A172 (cell line): Measurements from ENCODE around the gene ZMYND12. TPM values are rescaled to one million over a fixed set of nuclear protein-coding genes. Genes with fewer than 3 reads are reported as not detected.

ENCODE experiments used
- DNase-seq: peaks from one replicate; pipeline ENCODE4 v3.0.0-alpha.2; 2015; ENCODE audit warnings: low spot score
- total RNA-seq: library from RNA; depleted of rRNA; stranded (reverse); fragments of >200 nt; shearing (Covaris generic); gene quantifications from 2 replicates; pipeline ENCODE4 v1.2.3, GENCODE V29; 2014

Gene ZMYND12
- total RNA-seq, 1 experiment from 2014 or later = not detected

- DNase-seq = no peak
Observed at GRCh38 chr1:42442662-42443061, 13.2 kb downstream of the ZMYND12 start.

GRCh38 chr1:42439940-42440339 is 15.9 kb downstream of the ZMYND12 start:
- peak; percentile 25 for DNase-seq

GRCh38 chr1:42434340-42434739 is 21.5 kb downstream of the ZMYND12 start:
- no peak for DNase-seq

- no peak for DNase-seq
Observed at GRCh38 chr1:42433369-42433768, 22.5 kb downstream of the ZMYND12 start.

- no peak for DNase-seq
Observed at GRCh38 chr1:42432714-42433113, 23.1 kb downstream of the ZMYND12 start.

GRCh38 chr1:42431514-42431913 is 24.3 kb downstream of the ZMYND12 start:
- no peak for DNase-seq

GRCh38 chr1:42430286-42431135 is 25.3 kb downstream of the ZMYND12 start:
- DNase-seq = no peak

- DNase-seq = no peak
Observed at GRCh38 chr1:42429603-42430002, 26.2 kb downstream of the ZMYND12 start.

- no peak for DNase-seq
Observed at GRCh38 chr1:42427240-42427639, 28.6 kb downstream of the ZMYND12 start.

GRCh38 chr1:42424201-42424600 is 31.6 kb downstream of the ZMYND12 start:
- no peak for DNase-seq

- no peak for DNase-seq
Observed at GRCh38 chr1:42423681-42424080, 32.1 kb downstream of the ZMYND12 start.

GRCh38 chr1:42422737-42423136 is 33.1 kb downstream of the ZMYND12 start:
- DNase-seq = no peak

- peak; percentile 70 for DNase-seq
Observed at GRCh38 chr1:42420911-42421585, 34.8 kb downstream of the ZMYND12 start.

- DNase-seq = no peak
Observed at GRCh38 chr1:42420121-42420520, 35.7 kb downstream of the ZMYND12 start.

- DNase-seq = no peak
Observed at GRCh38 chr1:42419126-42419821, 36.5 kb downstream of the ZMYND12 start.

GRCh38 chr1:42418516-42418915 is 37.3 kb downstream of the ZMYND12 start:
- DNase-seq = no peak

GRCh38 chr1:42417166-42417565 is 38.7 kb downstream of the ZMYND12 start:
- no peak for DNase-seq

- no peak for DNase-seq
Observed at GRCh38 chr1:42414551-42415496, 41.0 kb downstream of the ZMYND12 start.

- no peak for DNase-seq
Observed at GRCh38 chr1:42403880-42404400, 51.9 kb downstream of the ZMYND12 start.

GRCh38 chr1:42399315-42400100 is 56.3 kb downstream of the ZMYND12 start:
- no peak for DNase-seq
